BE2C (cell line): Measurements from ENCODE around the gene VAPB.

Experiments used
- DNase-seq: peaks from one replicate; pipeline ENCODE4 v3.0.0-alpha.2; 2020
- H3K27me3 ChIP-seq: fragments of 250-450 bp; sonication (Bioruptor Pico); 2 replicates; pipeline ENCODE4 v1.5.1; 2020; ENCODE audit warnings: mild to moderate bottlenecking
- H3K36me3 ChIP-seq: fragments of 250-450 bp; sonication (Bioruptor Pico); 2 replicates; pipeline ENCODE4 v1.5.1; 2020; ENCODE audit warnings: mild to moderate bottlenecking
- H3K4me1 ChIP-seq: fragments of 250-450 bp; sonication (Bioruptor Pico); 2 replicates; pipeline ENCODE4 v1.5.1; 2020
- H3K4me3 ChIP-seq: 2 replicates; pipeline ENCODE4 v1.5.1; 2011; ENCODE audit warnings: low read depth, low read length
- H3K9me3 ChIP-seq: fragments of 250-450 bp; sonication (Bioruptor Pico); 2 replicates; pipeline ENCODE4 v1.5.1; 2020
- CTCF ChIP-seq: IDR thresholded peaks from 2 replicates; pipeline ENCODE4 v1.5.1; 2012; ENCODE audit warnings: mild to moderate bottlenecking, low read depth, low read length

The VAPB gene

GRCh38 chr20:58399926-58400325 is 10.9 kb downstream of the VAPB start:
- Histone ChIP-seq H3K4me1 (peaks cover 3% of the 10 kb centered on the region; the same call in 1 of the 2 replicates), H3K4me3 (no peak overlapping the region), H3K9me3 (no peaks in the 10 kb centered on the region), H3K27me3 (no peaks in the 10 kb centered on the region), H3K36me3 (no peaks in the 10 kb centered on the region)
- no peak for DNase-seq
- TF ChIP-seq CTCF, result no peak

- Histone ChIP-seq H3K9me3 (no peaks in the 10 kb centered on the region), H3K27me3 (no peaks in the 10 kb centered on the region), H3K4me3 (no peak overlapping the region), H3K4me1 (peaks cover 3% of the 10 kb centered on the region; the same call in 1 of the 2 replicates), H3K36me3 (no peaks in the 10 kb centered on the region)
- no peak for TF ChIP-seq CTCF
- no peak for DNase-seq
Measured at GRCh38 chr20:58401162-58401561, 12.1 kb downstream of the VAPB start.

GRCh38 chr20:58402305-58402704 is 13.3 kb downstream of the VAPB start:
- H3K4me3 ChIP-seq, result no peak overlapping the region

GRCh38 chr20:58402827-58403226 is 13.8 kb downstream of the VAPB start:
- TF ChIP-seq CTCF, result no peak
- peaks cover 3% of the 10 kb centered on the region; the same call in 1 of the 2 replicates for H3K4me1 ChIP-seq
- H3K36me3 ChIP-seq, result no peaks in the 10 kb centered on the region
- H3K27me3 ChIP-seq, result no peaks in the 10 kb centered on the region
- no peaks in the 10 kb centered on the region for H3K9me3 ChIP-seq
- DNase-seq, result no peak
- H3K4me3 ChIP-seq, result no peak overlapping the region

More at GRCh38 chr20:58402305-58402704, 13.3 kb downstream of the VAPB start:
- Histone ChIP-seq H3K9me3 (no peaks in the 10 kb centered on the region), H3K27me3 (no peaks in the 10 kb centered on the region), H3K36me3 (no peaks in the 10 kb centered on the region), H3K4me1 (peaks cover 3% of the 10 kb centered on the region; the same call in 1 of the 2 replicates)
- DNase-seq, result no peak
- TF ChIP-seq CTCF, result no peak

- H3K9me3 ChIP-seq, result no peaks in the 10 kb centered on the region
- no peak for DNase-seq
- peaks cover 3% of the 10 kb centered on the region; the same call in 1 of the 2 replicates for H3K4me1 ChIP-seq
- H3K36me3 ChIP-seq, result no peaks in the 10 kb centered on the region
- no peaks in the 10 kb centered on the region for H3K27me3 ChIP-seq
- TF ChIP-seq CTCF, result no peak
- H3K4me3 ChIP-seq, result no peak overlapping the region
Measured at GRCh38 chr20:58403272-58403671, 14.2 kb downstream of the VAPB start.

GRCh38 chr20:58405504-58406291 is 16.7 kb downstream of the VAPB start:
- H3K4me3 ChIP-seq, result no peak overlapping the region

More at GRCh38 chr20:58405504-58406291, 16.7 kb downstream of the VAPB start:
- H3K27me3 ChIP-seq, result no peaks in the 10 kb centered on the region
- peaks cover 3% of the 10 kb centered on the region; the same call in 1 of the 2 replicates for H3K4me1 ChIP-seq
- H3K36me3 ChIP-seq, result no peaks in the 10 kb centered on the region
- no peak for DNase-seq
- TF ChIP-seq CTCF, result no peak
- no peaks in the 10 kb centered on the region for H3K9me3 ChIP-seq
